GM12878 (cell line): ENCODE data around the gene RNF150. TPM values are rescaled to one million over a fixed set of nuclear protein-coding genes. Genes with fewer than 3 reads are reported as not detected.

Experiments used
- ATAC-seq: fragments of 200-7000 bp; cut with Tn5 transposase; 3 replicates; pipeline ENCODE4 v1.9.1; 2020; ENCODE audit warnings: mild to moderate bottlenecking, moderate library complexity
- BruUV-seq: library from RNA; stranded (reverse); fragments of 400-500 nt; replicated peaks from 2 replicates; lab custom pipeline; 2021; lab: Mats Ljungman, UMichigan
- CTCF ChIA-PET: fragments of 300-600 bp; sonication (Branson Sonifier 250); formaldehyde crosslinking; extraction: SDS; loops from one replicate; lab custom pipeline; 2021; ENCODE audit warnings: inconsistent platforms; lab: Yijun Ruan, JAX
- POLR2A ChIA-PET: fragments of 350-600 bp; formaldehyde crosslinking; extraction: SDS; loops from one replicate; lab custom pipeline; 2021; ENCODE audit warnings: inconsistent platforms; lab: Charles Lee
- RAD21 ChIA-PET: fragments of 300-600 bp; sonication (Branson Sonifier 250); formaldehyde crosslinking; loops from one replicate; lab custom pipeline; 2023; ENCODE audit warnings: antibody characterized with exemption; ENCODE audit not compliant: unreplicated experiment; lab: Charles Lee
- SMC1A ChIA-PET: fragments of 300-600 bp; sonication (Branson Sonifier 250); formaldehyde crosslinking; loops from one replicate; lab custom pipeline; 2023; ENCODE audit not compliant: unreplicated experiment, uncharacterized antibody; lab: Charles Lee
- DNase-seq: peaks from one replicate; pipeline ENCODE4 v3.0.0-alpha.2; 2011; ENCODE audit warnings: low read depth, low spot score
- FAIRE-seq: peaks from 3 replicates; lab custom pipeline; 2011; peaks lifted over from hg19 to GRCh38; lab: Jason Lieb, UNC
- H2AFZ ChIP-seq: 2 replicates; pipeline ENCODE4 v1.6.0; 2011; ENCODE audit warnings: low read depth, low read length, control low read depth; ENCODE audit not compliant: control insufficient read depth
- H3K27ac ChIP-seq: 2 replicates; pipeline ENCODE4 v1.5.1; 2011; ENCODE audit warnings: control low read depth; ENCODE audit not compliant: control insufficient read depth, insufficient read depth
- H3K27me3 ChIP-seq, 2 experiments: replicated peaks in 1 of 2; 2 replicates each; pipeline versions ENCODE4 v1.6.0 to v1.6.1; 2011; ENCODE audit warnings: low read length in 1 of 2; ENCODE audit not compliant: control insufficient read depth in 2 of 2, insufficient read depth in 2 of 2
- H3K36me3 ChIP-seq, 2 experiments: 2 replicates each; pipeline ENCODE4 v1.5.1; 2011; ENCODE audit warnings: low read length in 1 of 2; ENCODE audit not compliant: control insufficient read depth in 2 of 2, insufficient read depth in 2 of 2
- H3K4me1 ChIP-seq: 2 replicates; pipeline ENCODE4 v1.6.1; 2011; ENCODE audit warnings: mild to moderate bottlenecking, low read length, moderate library complexity, mixed read lengths; ENCODE audit not compliant: control insufficient read depth, insufficient read depth
- H3K4me2 ChIP-seq: 2 replicates; pipeline ENCODE4 v1.6.0; 2011; ENCODE audit warnings: control low read depth; ENCODE audit not compliant: control insufficient read depth, insufficient read depth
- H3K4me3 ChIP-seq: fragments of 200-600 bp; sonication (generic); 2 replicates; pipeline ENCODE4 v1.5.1; 2016
- H3K79me2 ChIP-seq: 2 replicates; pipeline ENCODE4 v1.6.0; 2011; ENCODE audit warnings: low read length; ENCODE audit not compliant: control insufficient read depth, insufficient read depth
- H3K9ac ChIP-seq: 2 replicates; pipeline ENCODE4 v1.8.0; 2011; ENCODE audit warnings: low read length, control low read depth, mixed read lengths; ENCODE audit not compliant: control insufficient read depth, insufficient read depth
- H3K9me3 ChIP-seq: replicated peaks from 3 replicates; pipeline ENCODE4 v1.5.1; 2011; ENCODE audit warnings: mild to moderate bottlenecking, low read length; ENCODE audit not compliant: control insufficient read depth, insufficient read depth
- H4K20me1 ChIP-seq: 2 replicates; pipeline ENCODE4 v1.6.0; 2011; ENCODE audit not compliant: control insufficient read depth, insufficient read depth
- CHD2 ChIP-seq: IDR thresholded peaks from 2 replicates; pipeline ENCODE4 v1.6.1; 2011; ENCODE audit warnings: low read depth, low read length, improper control_type of control experiment, borderline replicate concordance
- CHD4 ChIP-seq: fragments of 200-600 bp; sonication (generic); IDR thresholded peaks from 2 replicates; pipeline ENCODE4 v1.6.1; 2016; ENCODE audit warnings: mild to moderate bottlenecking
- HDGF ChIP-seq: fragments of 450-650 bp; IDR thresholded peaks from 2 replicates; pipeline ENCODE4 v1.6.1; 2016; ENCODE audit warnings: antibody characterized with exemption
- JUND ChIP-seq: IDR thresholded peaks from 2 replicates; pipeline ENCODE4 v1.6.1; 2012; ENCODE audit warnings: low read depth, mild to moderate bottlenecking, low read length, improper control_type of control experiment, moderate library complexity
- SIN3A ChIP-seq: IDR thresholded peaks from 2 replicates; pipeline ENCODE4 v1.6.1; 2012; ENCODE audit warnings: low read depth, low read length, improper control_type of control experiment
- TCF3 ChIP-seq: IDR thresholded peaks from 2 replicates; pipeline ENCODE4 v1.6.1; 2012; ENCODE audit warnings: low read depth, mild to moderate bottlenecking, low read length, borderline replicate concordance; ENCODE audit not compliant: insufficient read depth
- WGBS: methylation state at CpG from one replicate; pipeline ENCODE4 v1.1.6; 2016; ENCODE audit warnings: low lambda C conversion rate; ENCODE audit not compliant: insufficient replicate concordance, insufficient coverage; ENCODE audit errors: missing lambda C conversion rate; 5-methylcytosine and 5-hydroxymethylcytosine counted together
- in situ Hi-C: fragments of 300-500 bp; cut with MboI; formaldehyde crosslinking; loops from 9 replicates; pipeline ENCODE4 v1.14.3; 2018; ENCODE audit warnings: mixed read lengths
- intact Hi-C: fragments of 100-400 bp; cut with micrococcal nuclease; formaldehyde crosslinking; loops from one replicate; pipeline ENCODE4 v1.14.2; 2022; ENCODE audit not compliant: unreplicated experiment
- polyA plus RNA-seq, 11 experiments: library from polyadenylated mRNA; depleted of rRNA in 4 of 11; unstranded in 6 of 11; stranded (reverse) in 5 of 11; fragments of >200 nt; fragmentation: Nextera tagmentation in 4 of 11; fragmentation: Illumina TruSeq in 1 of 11; extraction: Ambion mirVana in 4 of 11; extraction: Trizol in 1 of 11; gene quantifications; 1 replicate in 1 of 11; 2 replicates in 10 of 11; pipeline versions ENCODE4 v1.2.1 to v1.2.3, GENCODE V29; 2011 to 2016; ENCODE audit warnings: inconsistent platforms in 2 of 11, missing spikeins in 2 of 11, low read depth in 1 of 11
- total RNA-seq, 4 experiments: library from RNA; depleted of rRNA in 3 of 4; stranded (reverse); fragments of >200 nt in 3 of 4; fragmentation: Illumina TruSeq in 1 of 4; extraction: Trizol in 1 of 4; gene quantifications; 2 replicates each; pipeline versions ENCODE4 v1.2.1 to v1.2.3, GENCODE V29; 2013 to 2021
- TF ChIP-seq, protein P1 (sequence below): fragments of 450-650 bp; IDR thresholded peaks from 2 replicates; pipeline ENCODE4 v1.6.1; 2016; ENCODE audit warnings: mild to moderate bottlenecking
- TF ChIP-seq, protein P2 (sequence below): fragments of 450-650 bp; IDR thresholded peaks from 2 replicates; pipeline ENCODE4 v1.6.1; 2018; ENCODE audit warnings: mild to moderate bottlenecking, low read depth, moderate library complexity; ENCODE audit not compliant: partially characterized antibody
- TF ChIP-seq, protein P3 (sequence below): IDR thresholded peaks from 2 replicates; pipeline ENCODE4 v1.6.1; 2011; ENCODE audit warnings: borderline replicate concordance, low read depth, mild to moderate bottlenecking, moderate library complexity, low read length; ENCODE audit not compliant: insufficient read depth, poor library complexity, severe bottlenecking
- TF ChIP-seq, protein P4 (sequence below): fragments of 450-650 bp; IDR thresholded peaks from 2 replicates; pipeline ENCODE4 v1.6.1; 2016; ENCODE audit warnings: mild to moderate bottlenecking
- TF ChIP-seq, protein P5 (sequence below), 3 experiments: IDR thresholded peaks in 2 of 3; conservative IDR thresholded peaks in 1 of 3; 2 replicates each; pipeline ENCODE4 v1.5.1; 2011; ENCODE audit warnings: low read depth in 3 of 3, low read length in 3 of 3, mild to moderate bottlenecking in 3 of 3, control low read depth in 2 of 3, moderate library complexity in 2 of 3, inconsistent platforms in 1 of 3, mixed read lengths in 1 of 3; ENCODE audit not compliant: control insufficient read depth in 2 of 3, insufficient read depth in 1 of 3; ENCODE audit errors: extremely low read depth in 1 of 3
- TF ChIP-seq, protein P6 (sequence below): IDR thresholded peaks from 2 replicates; pipeline ENCODE4 v1.6.1; 2012; ENCODE audit warnings: low read depth, low read length, improper control_type of control experiment

Gene RNF150
- total and polyA plus RNA-seq, 10 of the 15 experiments (the other 5 are each of a cell fraction or from before 2014, with no cell fraction given) = 0.01 to 2.3 (median 0.04) TPM; not detected in 6

DNA sequence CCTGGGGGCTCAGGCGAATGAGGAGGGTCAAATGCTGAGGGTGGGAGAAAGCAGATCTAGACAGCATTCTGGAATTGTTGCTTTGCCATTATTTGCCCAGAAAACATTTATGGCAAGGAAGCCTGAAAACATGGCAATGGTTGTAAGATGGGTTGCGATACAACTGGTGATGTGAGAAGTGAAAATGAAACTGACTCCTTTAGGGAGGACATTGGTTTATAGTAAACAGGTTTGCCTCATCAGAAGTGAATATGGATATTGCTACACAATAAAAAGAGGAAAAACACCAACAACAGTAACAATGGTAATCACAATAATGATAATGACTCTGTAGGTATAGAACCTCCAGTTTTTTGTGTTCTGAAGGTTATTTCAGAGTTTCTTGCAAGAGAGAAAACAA is 270.1 kb downstream of the RNF150 start:
- no peaks in the 10 kb centered on the region for H3K79me2 ChIP-seq
- DNase-seq = no peak
- H3K9ac ChIP-seq = no peak overlapping the region
- H3K9me3 ChIP-seq = no peaks in the 10 kb centered on the region
- intact Hi-C loops = no loop called here
- in situ Hi-C loops = loop anchor here (5.0 kb wide), 1 partner anchor 264 kb away; no protein-coding TSS in a partner anchor
- FAIRE-seq = no peak
- no peak overlapping the region for H2AFZ ChIP-seq
- RAD21 ChIA-PET = no interaction called here
- BruUV-seq = no TSS peak
- no peaks in the 10 kb centered on the region for H4K20me1 ChIP-seq
- H3K27me3 ChIP-seq = peaks cover 0 to 2% of the 10 kb centered on the region in 2 experiments; a peak in 1 of 4 replicates
- H3K27ac ChIP-seq = no peak overlapping the region
- peak; percentile 48; the same call in 2 of the 3 replicates for ATAC-seq
- WGBS = 36% methylated on average over 2 of the region's 2 CpGs
- CTCF ChIA-PET = interaction anchor here (1.0 to 2.1 kb wide), 2 partner anchors 12 to 21 kb away, joined by 3 to 19 read pairs; no protein-coding TSS in a partner anchor
- SMC1A ChIA-PET = interaction anchor here (1.7 kb wide), 1 partner anchor 21 kb away, joined by 9 read pairs; no protein-coding TSS in a partner anchor
- H3K4me2 ChIP-seq = no peak overlapping the region
- no peak overlapping the region for H3K4me3 ChIP-seq
- H3K4me1 ChIP-seq = no peaks in the 10 kb centered on the region
- POLR2A ChIA-PET = no interaction called here
- no peaks in the 10 kb centered on the region for H3K36me3 ChIP-seq
- no peak for TF ChIP-seq CHD4
- no peak for TF ChIP-seq JUND
- TF ChIP-seq HDGF = no peak
- TF ChIP-seq, protein P1, sequence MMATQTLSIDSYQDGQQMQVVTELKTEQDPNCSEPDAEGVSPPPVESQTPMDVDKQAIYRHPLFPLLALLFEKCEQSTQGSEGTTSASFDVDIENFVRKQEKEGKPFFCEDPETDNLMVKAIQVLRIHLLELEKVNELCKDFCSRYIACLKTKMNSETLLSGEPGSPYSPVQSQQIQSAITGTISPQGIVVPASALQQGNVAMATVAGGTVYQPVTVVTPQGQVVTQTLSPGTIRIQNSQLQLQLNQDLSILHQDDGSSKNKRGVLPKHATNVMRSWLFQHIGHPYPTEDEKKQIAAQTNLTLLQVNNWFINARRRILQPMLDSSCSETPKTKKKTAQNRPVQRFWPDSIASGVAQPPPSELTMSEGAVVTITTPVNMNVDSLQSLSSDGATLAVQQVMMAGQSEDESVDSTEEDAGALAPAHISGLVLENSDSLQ = no peak
- TF ChIP-seq, protein P2, sequence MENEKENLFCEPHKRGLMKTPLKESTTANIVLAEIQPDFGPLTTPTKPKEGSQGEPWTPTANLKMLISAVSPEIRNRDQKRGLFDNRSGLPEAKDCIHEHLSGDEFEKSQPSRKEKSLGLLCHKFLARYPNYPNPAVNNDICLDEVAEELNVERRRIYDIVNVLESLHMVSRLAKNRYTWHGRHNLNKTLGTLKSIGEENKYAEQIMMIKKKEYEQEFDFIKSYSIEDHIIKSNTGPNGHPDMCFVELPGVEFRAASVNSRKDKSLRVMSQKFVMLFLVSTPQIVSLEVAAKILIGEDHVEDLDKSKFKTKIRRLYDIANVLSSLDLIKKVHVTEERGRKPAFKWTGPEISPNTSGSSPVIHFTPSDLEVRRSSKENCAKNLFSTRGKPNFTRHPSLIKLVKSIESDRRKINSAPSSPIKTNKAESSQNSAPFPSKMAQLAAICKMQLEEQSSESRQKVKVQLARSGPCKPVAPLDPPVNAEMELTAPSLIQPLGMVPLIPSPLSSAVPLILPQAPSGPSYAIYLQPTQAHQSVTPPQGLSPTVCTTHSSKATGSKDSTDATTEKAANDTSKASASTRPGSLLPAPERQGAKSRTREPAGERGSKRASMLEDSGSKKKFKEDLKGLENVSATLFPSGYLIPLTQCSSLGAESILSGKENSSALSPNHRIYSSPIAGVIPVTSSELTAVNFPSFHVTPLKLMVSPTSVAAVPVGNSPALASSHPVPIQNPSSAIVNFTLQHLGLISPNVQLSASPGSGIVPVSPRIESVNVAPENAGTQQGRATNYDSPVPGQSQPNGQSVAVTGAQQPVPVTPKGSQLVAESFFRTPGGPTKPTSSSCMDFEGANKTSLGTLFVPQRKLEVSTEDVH = no peak
- no peak for TF ChIP-seq TCF3
- TF ChIP-seq, protein P3, sequence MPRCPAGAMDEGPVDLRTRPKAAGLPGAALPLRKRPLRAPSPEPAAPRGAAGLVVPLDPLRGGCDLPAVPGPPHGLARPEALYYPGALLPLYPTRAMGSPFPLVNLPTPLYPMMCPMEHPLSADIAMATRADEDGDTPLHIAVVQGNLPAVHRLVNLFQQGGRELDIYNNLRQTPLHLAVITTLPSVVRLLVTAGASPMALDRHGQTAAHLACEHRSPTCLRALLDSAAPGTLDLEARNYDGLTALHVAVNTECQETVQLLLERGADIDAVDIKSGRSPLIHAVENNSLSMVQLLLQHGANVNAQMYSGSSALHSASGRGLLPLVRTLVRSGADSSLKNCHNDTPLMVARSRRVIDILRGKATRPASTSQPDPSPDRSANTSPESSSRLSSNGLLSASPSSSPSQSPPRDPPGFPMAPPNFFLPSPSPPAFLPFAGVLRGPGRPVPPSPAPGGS = no peak
- TF ChIP-seq, protein P4, sequence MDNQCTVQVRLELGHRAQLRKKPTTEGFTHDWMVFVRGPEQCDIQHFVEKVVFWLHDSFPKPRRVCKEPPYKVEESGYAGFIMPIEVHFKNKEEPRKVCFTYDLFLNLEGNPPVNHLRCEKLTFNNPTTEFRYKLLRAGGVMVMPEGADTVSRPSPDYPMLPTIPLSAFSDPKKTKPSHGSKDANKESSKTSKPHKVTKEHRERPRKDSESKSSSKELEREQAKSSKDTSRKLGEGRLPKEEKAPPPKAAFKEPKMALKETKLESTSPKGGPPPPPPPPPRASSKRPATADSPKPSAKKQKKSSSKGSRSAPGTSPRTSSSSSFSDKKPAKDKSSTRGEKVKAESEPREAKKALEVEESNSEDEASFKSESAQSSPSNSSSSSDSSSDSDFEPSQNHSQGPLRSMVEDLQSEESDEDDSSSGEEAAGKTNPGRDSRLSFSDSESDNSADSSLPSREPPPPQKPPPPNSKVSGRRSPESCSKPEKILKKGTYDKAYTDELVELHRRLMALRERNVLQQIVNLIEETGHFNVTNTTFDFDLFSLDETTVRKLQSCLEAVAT = no peak
- TF ChIP-seq, protein P5, sequence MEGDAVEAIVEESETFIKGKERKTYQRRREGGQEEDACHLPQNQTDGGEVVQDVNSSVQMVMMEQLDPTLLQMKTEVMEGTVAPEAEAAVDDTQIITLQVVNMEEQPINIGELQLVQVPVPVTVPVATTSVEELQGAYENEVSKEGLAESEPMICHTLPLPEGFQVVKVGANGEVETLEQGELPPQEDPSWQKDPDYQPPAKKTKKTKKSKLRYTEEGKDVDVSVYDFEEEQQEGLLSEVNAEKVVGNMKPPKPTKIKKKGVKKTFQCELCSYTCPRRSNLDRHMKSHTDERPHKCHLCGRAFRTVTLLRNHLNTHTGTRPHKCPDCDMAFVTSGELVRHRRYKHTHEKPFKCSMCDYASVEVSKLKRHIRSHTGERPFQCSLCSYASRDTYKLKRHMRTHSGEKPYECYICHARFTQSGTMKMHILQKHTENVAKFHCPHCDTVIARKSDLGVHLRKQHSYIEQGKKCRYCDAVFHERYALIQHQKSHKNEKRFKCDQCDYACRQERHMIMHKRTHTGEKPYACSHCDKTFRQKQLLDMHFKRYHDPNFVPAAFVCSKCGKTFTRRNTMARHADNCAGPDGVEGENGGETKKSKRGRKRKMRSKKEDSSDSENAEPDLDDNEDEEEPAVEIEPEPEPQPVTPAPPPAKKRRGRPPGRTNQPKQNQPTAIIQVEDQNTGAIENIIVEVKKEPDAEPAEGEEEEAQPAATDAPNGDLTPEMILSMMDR (IDR thresholded peaks at IDR 0.05 in 2 of 3, conservative IDR thresholded peaks at IDR 0.05 in 1 of 3; ENCODE audit: control insufficient read depth in 2 of 3, extremely low read depth in 1 of 3, insufficient read depth in 1 of 3, low read depth in 3 of 3, low read length in 3 of 3) = no peak
- TF ChIP-seq SIN3A = no peak
- TF ChIP-seq, protein P6, sequence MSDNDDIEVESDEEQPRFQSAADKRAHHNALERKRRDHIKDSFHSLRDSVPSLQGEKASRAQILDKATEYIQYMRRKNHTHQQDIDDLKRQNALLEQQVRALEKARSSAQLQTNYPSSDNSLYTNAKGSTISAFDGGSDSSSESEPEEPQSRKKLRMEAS = no peak
- no peak for TF ChIP-seq CHD2
